HepG2 (cell line): ENCODE measurements around the gene SYCE1L. TPM values are rescaled to one million over a fixed set of nuclear protein-coding genes. Genes with fewer than 3 reads are reported as not detected.

Experiments used
- ATAC-seq: fragments of 200-7000 bp; cut with Tn5 transposase; 3 replicates; pipeline ENCODE4 v1.9.1; 2020; ENCODE audit warnings: mild to moderate bottlenecking, moderate library complexity
- BruUV-seq: library from RNA; stranded (reverse); fragments of 400-500 nt; replicated peaks from 2 replicates; lab custom pipeline; 2021; lab: Mats Ljungman, UMichigan
- CTCF ChIA-PET: fragments of 300-600 bp; formaldehyde crosslinking; extraction: SDS; loops from one replicate; lab custom pipeline; 2021; ENCODE audit warnings: low total read pairs, inconsistent platforms, low intra/inter-chr PET ratio; lab: Yijun Ruan, JAX
- POLR2A ChIA-PET: fragments of 350-600 bp; sonication (Branson Sonifier 250); formaldehyde crosslinking; loops from one replicate; lab custom pipeline; 2020; ENCODE audit warnings: antibody characterized with exemption, inconsistent platforms; lab: Yijun Ruan, JAX
- DNase-seq: peaks from one replicate; pipeline ENCODE4 v3.0.0-alpha.2; 2015; ENCODE audit warnings: low spot score
- FAIRE-seq: peaks from 3 replicates; lab custom pipeline; 2011; peaks lifted over from hg19 to GRCh38; lab: Jason Lieb, UNC
- H2AFZ ChIP-seq: one replicate; pipeline ENCODE4 v1.6.1; 2011; ENCODE audit warnings: low read length, inconsistent platforms
- H3K27ac ChIP-seq: fragments of 300-600 bp; 3 replicates; pipeline ENCODE4 v1.8.0; 2011; ENCODE audit warnings: mixed run types, mild to moderate bottlenecking, mixed read lengths, low read length, inconsistent platforms; ENCODE audit not compliant: insufficient read depth; ENCODE audit errors: extremely low read length
- H3K27me3 ChIP-seq, 2 experiments: fragments of 200-600 bp in 1 of 2; 2 replicates in 1 of 2; 3 replicates in 1 of 2; pipeline versions ENCODE4 v1.6.0 to v1.8.0; 2011; ENCODE audit warnings: low read length in 2 of 2, mild to moderate bottlenecking in 2 of 2, moderate library complexity in 2 of 2, inconsistent platforms in 1 of 2; ENCODE audit not compliant: insufficient read depth in 2 of 2, control insufficient read depth in 1 of 2
- H3K36me3 ChIP-seq, 2 experiments: fragments of 200-600 bp in 1 of 2; replicated peaks in 1 of 2; 2 replicates in 1 of 2; 3 replicates in 1 of 2; pipeline versions ENCODE4 v1.5.1 to v1.8.0; 2011; ENCODE audit warnings: low read length in 2 of 2, inconsistent platforms in 1 of 2; ENCODE audit not compliant: insufficient read depth in 2 of 2, control insufficient read depth in 1 of 2
- H3K4me1 ChIP-seq: 2 replicates; pipeline ENCODE4 v1.5.1; 2012; ENCODE audit warnings: low read length, inconsistent platforms; ENCODE audit not compliant: insufficient read depth
- H3K4me2 ChIP-seq: 2 replicates; pipeline ENCODE4 v1.6.0; 2011; ENCODE audit warnings: low read depth, low read length, inconsistent platforms
- H3K4me3 ChIP-seq, 3 experiments: fragments of 200-600 bp in 1 of 3; sonication (generic), shearing (Covaris generic) in 1 of 3; replicated peaks in 1 of 3; 2 replicates each; pipeline ENCODE4 v1.5.1; 2011 to 2016; ENCODE audit warnings: low read length in 3 of 3, inconsistent platforms in 2 of 3, low read depth in 2 of 3, mild to moderate bottlenecking in 2 of 3, control low read depth in 1 of 3, mixed read lengths in 1 of 3; ENCODE audit not compliant: insufficient read depth in 1 of 3
- H3K79me2 ChIP-seq: one replicate; pipeline ENCODE4 v1.6.1; 2011; ENCODE audit warnings: low read length, inconsistent platforms; ENCODE audit not compliant: insufficient read depth
- H3K9ac ChIP-seq: 2 replicates; pipeline ENCODE4 v1.6.0; 2011; ENCODE audit warnings: mild to moderate bottlenecking, low read depth, low read length, inconsistent platforms; ENCODE audit not compliant: insufficient read depth
- H3K9me3 ChIP-seq: 2 replicates; pipeline ENCODE4 v1.5.1; 2012; ENCODE audit warnings: mild to moderate bottlenecking, low read length
- H4K20me1 ChIP-seq: 2 replicates; pipeline ENCODE4 v1.6.0; 2011; ENCODE audit warnings: inconsistent platforms, mild to moderate bottlenecking, low read length, moderate library complexity; ENCODE audit not compliant: insufficient read depth
- EHMT2 ChIP-seq: fragments of 200-600 bp; sonication (generic); IDR thresholded peaks from 2 replicates; pipeline ENCODE4 v1.7.0; 2017; ENCODE audit warnings: antibody characterized with exemption, low read depth, low read length, borderline replicate concordance
- HNRNPUL1 ChIP-seq: fragments of 200-400 bp; formaldehyde crosslinking; IDR thresholded peaks from 2 replicates; pipeline ENCODE4 v1.6.1; 2017; ENCODE audit warnings: low read depth, mild to moderate bottlenecking, low read length, moderate library complexity
- SAFB2 ChIP-seq: sonication (generic); formaldehyde crosslinking; IDR thresholded peaks from 2 replicates; pipeline ENCODE4 v1.5.1; 2020; ENCODE audit warnings: missing genetic modification reagents, low read depth, mild to moderate bottlenecking, borderline replicate concordance
- ZNF282 ChIP-seq: fragments of 450-650 bp; IDR thresholded peaks from 2 replicates; pipeline ENCODE4 v1.6.1; 2018; ENCODE audit not compliant: partially characterized antibody
- ZNF431 ChIP-seq: sonication (generic); formaldehyde crosslinking; IDR thresholded peaks from 2 replicates; pipeline ENCODE4 v1.9.0; 2022; ENCODE audit warnings: missing genetic modification reagents, low read depth, mild to moderate bottlenecking, borderline replicate concordance
- ZNF563 ChIP-seq: sonication (generic); formaldehyde crosslinking; IDR thresholded peaks from 2 replicates; pipeline ENCODE4 v1.8.0; 2022; ENCODE audit warnings: mild to moderate bottlenecking, moderate library complexity, missing genetic modification reagents
- ZNF737 ChIP-seq: sonication (generic); formaldehyde crosslinking; IDR thresholded peaks from 2 replicates; pipeline ENCODE4 v1.5.0; 2020; ENCODE audit warnings: missing genetic modification reagents, mild to moderate bottlenecking, borderline replicate concordance
- in situ Hi-C: cut with HindIII; loops from 2 replicates; pipeline ENCODE4 v1.10.0; 2017; ENCODE audit warnings: low pct_unique_long_range_greater_than_20kb; ENCODE audit not compliant: extremely low pct_ligation_motif_present
- intact Hi-C: fragments of 100-400 bp; cut with micrococcal nuclease; formaldehyde crosslinking; loops from one replicate; pipeline ENCODE4 v1.10.0; 2022; ENCODE audit not compliant: unreplicated experiment
- polyA plus RNA-seq, 8 experiments: library from polyadenylated mRNA; depleted of rRNA in 3 of 8; stranded (reverse) in 7 of 8; unstranded in 1 of 8; fragments of >200 nt; fragmentation: Illumina TruSeq in 4 of 8; extraction: Trizol in 4 of 8; gene quantifications; 2 replicates each; pipeline versions ENCODE4 v1.2.1 to v1.2.3, GENCODE V29; 2011 to 2016; ENCODE audit warnings: low read depth in 4 of 8, missing spikeins in 1 of 8, mixed read lengths in 1 of 8; ENCODE audit not compliant: insufficient read depth in 1 of 8
- total RNA-seq, 5 experiments: library from RNA; depleted of rRNA; stranded (reverse); fragments of >200 nt; fragmentation: Illumina TruSeq; extraction: Trizol; gene quantifications; 2 replicates each; pipeline ENCODE4 v1.2.3, GENCODE V29; 2016; ENCODE audit warnings: low read depth in 1 of 5
- TF ChIP-seq, protein P1 (sequence below): sonication (generic); formaldehyde crosslinking; IDR thresholded peaks from 2 replicates; pipeline ENCODE4 v1.4.0; 2020; ENCODE audit warnings: mild to moderate bottlenecking, missing genetic modification reagents
- TF ChIP-seq, protein P2 (sequence below): sonication (generic); formaldehyde crosslinking; IDR thresholded peaks from 2 replicates; pipeline ENCODE4 v1.5.0; 2020; ENCODE audit warnings: mild to moderate bottlenecking, missing genetic modification reagents, borderline replicate concordance
- TF ChIP-seq, protein P3 (sequence below): sonication (generic); IDR thresholded peaks from 2 replicates; pipeline ENCODE4 v1.6.1; 2016; ENCODE audit warnings: low read depth, borderline replicate concordance

Gene SYCE1L
- total and polyA plus RNA-seq, 2 of the 13 experiments (the other 11 are each of a cell fraction or from before 2014, with no cell fraction given): 0.22 TPM; not detected in 1

- no peak for TF ChIP-seq SAFB2 (CRISPR knock-in tag)
Observed at GRCh38 chr16:77171745-77172635, 27.2 kb upstream of the SYCE1L start (continued).

DNA sequence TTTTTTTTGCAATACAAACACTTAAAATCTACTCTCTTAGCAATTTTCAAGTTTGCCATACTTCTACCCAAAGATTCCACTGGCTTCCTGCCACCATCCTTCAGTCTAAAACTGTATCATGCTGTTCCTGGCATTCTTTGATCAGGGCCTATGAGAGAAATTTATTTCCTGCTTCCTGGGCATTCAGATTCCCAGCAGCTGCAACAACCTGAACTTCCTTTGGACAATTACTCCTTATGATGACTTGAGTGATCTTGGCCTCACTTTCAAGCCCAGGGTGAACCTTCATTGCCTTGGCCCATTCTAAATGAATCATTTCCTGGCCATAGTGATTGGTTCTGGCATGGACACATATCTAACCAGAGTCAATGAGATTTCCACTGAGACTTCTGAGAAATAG lies 26.3 kb upstream of the SYCE1L start:
- H3K4me1 ChIP-seq: no peaks in the 10 kb centered on the region
- no peak overlapping the region for H3K9ac ChIP-seq
- no peaks in the 10 kb centered on the region for H3K79me2 ChIP-seq
- H2AFZ ChIP-seq: no peak overlapping the region
- DNase-seq: no peak
- no peaks in the 10 kb centered on the region for H3K36me3 ChIP-seq
- POLR2A ChIA-PET: no interaction called here
- no peaks in the 10 kb centered on the region for H3K9me3 ChIP-seq
- no peaks in the 10 kb centered on the region for H4K20me1 ChIP-seq
- ATAC-seq: no peak
- CTCF ChIA-PET: interaction anchor here (4.1 kb wide), 1 partner anchor 1384 kb away, joined by 37 read pairs; no protein-coding TSS in a partner anchor
- in situ Hi-C loops (loop anchor here (5.0 to 25.0 kb wide), 3 partner anchors 511 to 1386 kb away; partner anchors contain the start of gene CNTNAP4), intact Hi-C loops (loop anchor here (1.0 to 5.0 kb wide), 3 partner anchors 321 to 894 kb away; no protein-coding TSS in a partner anchor)
- no peak for FAIRE-seq
- H3K4me2 ChIP-seq: no peak overlapping the region
- no peaks in the 10 kb centered on the region for H3K27me3 ChIP-seq
- no peak overlapping the region for H3K27ac ChIP-seq
- no TSS peak for BruUV-seq
- no peak overlapping the region for H3K4me3 ChIP-seq
- TF ChIP-seq, protein P1, sequence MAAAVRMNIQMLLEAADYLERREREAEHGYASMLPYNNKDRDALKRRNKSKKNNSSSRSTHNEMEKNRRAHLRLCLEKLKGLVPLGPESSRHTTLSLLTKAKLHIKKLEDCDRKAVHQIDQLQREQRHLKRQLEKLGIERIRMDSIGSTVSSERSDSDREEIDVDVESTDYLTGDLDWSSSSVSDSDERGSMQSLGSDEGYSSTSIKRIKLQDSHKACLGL: no peak
- TF ChIP-seq ZNF563 (CRISPR knock-in tag) (no peak), ZNF282 (no peak), HNRNPUL1 (no peak), ZNF737 (CRISPR knock-in tag) (no peak), ZNF431 (CRISPR knock-in tag) (no peak), EHMT2 (no peak)
- TF ChIP-seq, protein P2, sequence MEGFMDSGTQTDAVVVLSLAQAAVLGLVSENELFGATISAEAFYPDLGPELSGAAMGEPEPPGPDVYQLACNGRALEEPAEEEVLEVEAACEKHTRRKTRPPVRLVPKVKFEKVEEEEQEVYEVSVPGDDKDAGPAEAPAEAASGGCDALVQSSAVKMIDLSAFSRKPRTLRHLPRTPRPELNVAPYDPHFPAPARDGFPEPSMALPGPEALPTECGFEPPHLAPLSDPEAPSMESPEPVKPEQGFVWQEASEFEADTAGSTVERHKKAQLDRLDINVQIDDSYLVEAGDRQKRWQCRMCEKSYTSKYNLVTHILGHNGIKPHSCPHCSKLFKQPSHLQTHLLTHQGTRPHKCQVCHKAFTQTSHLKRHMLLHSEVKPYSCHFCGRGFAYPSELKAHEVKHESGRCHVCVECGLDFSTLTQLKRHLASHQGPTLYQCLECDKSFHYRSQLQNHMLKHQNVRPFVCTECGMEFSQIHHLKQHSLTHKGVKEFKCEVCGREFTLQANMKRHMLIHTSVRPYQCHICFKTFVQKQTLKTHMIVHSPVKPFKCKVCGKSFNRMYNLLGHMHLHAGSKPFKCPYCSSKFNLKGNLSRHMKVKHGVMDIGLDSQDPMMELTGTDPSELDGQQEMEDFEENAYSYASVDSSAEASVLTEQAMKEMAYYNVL (CRISPR knock-in tag): no peak
- TF ChIP-seq, protein P3, sequence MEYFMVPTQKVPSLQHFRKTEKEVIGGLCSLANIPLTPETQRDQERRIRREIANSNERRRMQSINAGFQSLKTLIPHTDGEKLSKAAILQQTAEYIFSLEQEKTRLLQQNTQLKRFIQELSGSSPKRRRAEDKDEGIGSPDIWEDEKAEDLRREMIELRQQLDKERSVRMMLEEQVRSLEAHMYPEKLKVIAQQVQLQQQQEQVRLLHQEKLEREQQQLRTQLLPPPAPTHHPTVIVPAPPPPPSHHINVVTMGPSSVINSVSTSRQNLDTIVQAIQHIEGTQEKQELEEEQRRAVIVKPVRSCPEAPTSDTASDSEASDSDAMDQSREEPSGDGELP: no peak
